GM21367 (cell line): ENCODE data around the gene GALNT18.

ENCODE experiments used
- ATAC-seq: cut with Tn5 transposase; IDR thresholded peaks from one replicate; pipeline ENCODE4 v1.9.1; 2021; ENCODE audit not compliant: unreplicated experiment

Gene GALNT18

GRCh38 chr11:11624926-11625325 is 3.1 kb upstream of the GALNT18 start:
- no peak for ATAC-seq

- ATAC-seq: no peak
These were observed 2.4 kb upstream of the GALNT18 start for GRCh38 chr11:11624204-11624603.

GRCh38 chr11:11622772-11623171 is 967 bp upstream of the GALNT18 start:
- ATAC-seq: no peak

GRCh38 chr11:11622340-11622706 is 518 bp upstream of the GALNT18 start:
- no peak for ATAC-seq

- no peak for ATAC-seq
These were observed 758 bp downstream of the GALNT18 start for GRCh38 chr11:11620921-11621572.

- ATAC-seq: no peak
These were observed 1.5 kb downstream of the GALNT18 start for GRCh38 chr11:11620173-11620920.

GRCh38 chr11:11618973-11619435 is 2.8 kb downstream of the GALNT18 start:
- ATAC-seq: no peak

GRCh38 chr11:11615086-11615485 is 6.7 kb downstream of the GALNT18 start:
- no peak for ATAC-seq

- no peak for ATAC-seq
These were observed 9.4 kb downstream of the GALNT18 start for GRCh38 chr11:11612439-11612838.

- no peak for ATAC-seq
These were observed 10.4 kb downstream of the GALNT18 start for GRCh38 chr11:11611381-11611780.

GRCh38 chr11:11608783-11609232 is 13.0 kb downstream of the GALNT18 start:
- ATAC-seq: no peak

GRCh38 chr11:11607772-11608171 is 14.0 kb downstream of the GALNT18 start:
- ATAC-seq: no peak

- ATAC-seq: no peak
These were observed 15.9 kb downstream of the GALNT18 start for GRCh38 chr11:11605821-11606450.

- no peak for ATAC-seq
These were observed 16.6 kb downstream of the GALNT18 start for GRCh38 chr11:11605181-11605580.

GRCh38 chr11:11604370-11604990 is 17.3 kb downstream of the GALNT18 start:
- ATAC-seq: no peak

- ATAC-seq: no peak
These were observed 19.8 kb downstream of the GALNT18 start for GRCh38 chr11:11602011-11602410.

- ATAC-seq: no peak
These were observed 21.5 kb downstream of the GALNT18 start for GRCh38 chr11:11600288-11600687.

GRCh38 chr11:11598243-11598642 is 23.6 kb downstream of the GALNT18 start:
- no peak for ATAC-seq

GRCh38 chr11:11594162-11594561 is 27.6 kb downstream of the GALNT18 start:
- ATAC-seq: no peak

- ATAC-seq: no peak
These were observed 29.6 kb downstream of the GALNT18 start for GRCh38 chr11:11592146-11592684.

GRCh38 chr11:11589437-11589836 is 32.4 kb downstream of the GALNT18 start:
- no peak for ATAC-seq
